ENCODE results near the gene JPT1.
"Not testable (repeated sequence)": the region's sequence is repeated elsewhere in the genome, so short reads cannot be mapped to it uniquely, and the experiment has no call there.

Gene JPT1

DNA sequence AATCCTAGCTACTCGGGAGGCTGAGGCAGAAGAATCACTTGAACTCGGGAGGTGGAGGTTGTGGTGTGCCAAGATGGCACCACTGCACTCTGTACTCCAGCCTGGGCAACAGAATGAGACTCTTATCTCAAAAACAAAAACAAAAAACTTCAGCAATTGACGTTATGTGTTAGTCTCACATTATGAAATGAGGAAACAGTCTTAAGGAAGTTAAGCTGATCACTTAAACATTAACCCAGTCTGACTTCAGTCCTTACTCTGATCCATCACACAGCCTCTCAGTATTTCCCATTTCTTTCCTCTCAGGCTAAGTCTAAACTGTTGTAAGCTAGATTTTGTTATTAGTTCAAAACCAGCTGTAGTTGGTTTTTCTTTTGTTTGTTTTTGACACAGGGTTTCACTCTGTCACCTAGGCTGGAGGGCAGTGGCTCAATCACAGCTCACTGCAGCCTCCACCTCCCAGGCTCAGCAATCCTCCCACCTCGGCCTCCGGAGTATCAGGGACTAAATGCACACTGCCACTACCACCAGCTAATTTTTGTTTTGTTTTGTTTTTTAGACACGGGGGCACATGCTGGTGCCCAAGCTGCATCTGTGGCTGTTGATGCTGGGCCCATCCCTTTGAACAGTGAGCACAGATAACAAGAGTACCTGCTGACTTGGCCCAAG, 6.3 kb downstream of the JPT1 start:
- H3K27me3 Mint-ChIP-seq = no peaks in the 10 kb centered on the region
- H3K4me3 Mint-ChIP-seq = no peak overlapping the region
- DNase-seq = no peak
- H3K27ac Mint-ChIP-seq = peak overlapping the region; percentile 67
- H3K4me1 Mint-ChIP-seq = peaks cover 39% of the 10 kb centered on the region
- peaks cover 64% of the 10 kb centered on the region for H3K36me3 Mint-ChIP-seq
- no peaks in the 10 kb centered on the region for H3K9me3 Mint-ChIP-seq
- CTCF ChIA-PET = interaction anchor here (0.6 to 2.7 kb wide), 6 partner anchors 20 to 187 kb away, joined by 3 to 9 read pairs (median 4); no protein-coding TSS in a partner anchor

- Mint-ChIP-seq H3K27me3 (no peaks in the 10 kb centered on the region), H3K9me3 (no peaks in the 10 kb centered on the region), H3K4me3 (no peak overlapping the region), H3K4me1 (peaks cover 31% of the 10 kb centered on the region), H3K36me3 (peaks cover 65% of the 10 kb centered on the region), H3K27ac (no peak overlapping the region)
- DNase-seq = no peak
- CTCF ChIA-PET = interaction anchor here (1.8 kb wide), 1 partner anchor 15 kb away, joined by 6 read pairs; the partner anchor contains the start of gene NT5C
Observed at GRCh38 chr17:75146592-75146991, 7.7 kb downstream of the JPT1 start.

DNA sequence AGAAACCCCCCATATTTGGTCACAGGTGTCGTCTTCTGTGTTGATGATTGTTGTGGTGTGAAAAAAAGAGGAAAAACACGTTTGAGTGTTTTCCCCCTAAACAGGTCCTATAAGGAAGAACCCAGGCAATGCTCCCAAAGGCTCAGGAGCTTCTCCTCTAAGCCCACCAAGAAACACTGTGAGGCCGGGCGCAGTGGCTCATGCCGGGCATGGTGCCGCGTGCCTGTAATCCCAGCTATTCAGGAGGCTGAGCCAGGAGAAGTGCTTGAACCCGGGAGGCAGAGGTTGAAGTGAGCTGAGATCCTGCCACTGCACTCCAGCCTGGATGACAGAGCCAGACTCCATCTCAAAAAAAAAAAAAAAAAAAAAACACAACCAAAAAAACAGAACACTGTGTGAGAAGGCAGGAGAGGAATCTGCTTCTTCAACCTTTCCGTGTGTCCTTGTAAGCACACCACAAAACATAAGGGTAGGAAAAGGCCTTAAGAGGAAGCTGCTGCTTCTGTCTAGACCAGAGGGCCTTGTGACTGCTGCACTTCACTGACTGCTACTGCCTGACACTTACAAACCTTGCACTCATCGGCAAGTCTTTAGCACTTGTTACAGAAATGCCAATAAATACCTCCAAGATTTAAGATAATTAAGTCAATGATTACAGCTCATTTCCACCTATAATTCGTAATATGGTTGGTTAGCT, 9.3 kb downstream of the JPT1 start:
- no peaks in the 10 kb centered on the region for H3K9me3 Mint-ChIP-seq
- CTCF ChIA-PET = interaction anchor here (1.8 to 2.3 kb wide), 3 partner anchors 14 to 31 kb away, joined by 6 to 11 read pairs (median 10); partner anchors contain the start of gene NT5C
- H3K4me3 Mint-ChIP-seq = no peak overlapping the region
- H3K27ac Mint-ChIP-seq = peak overlapping the region; percentile 7
- no peaks in the 10 kb centered on the region for H3K27me3 Mint-ChIP-seq
- peaks cover 41% of the 10 kb centered on the region for H3K4me1 Mint-ChIP-seq
- H3K36me3 Mint-ChIP-seq = peaks cover 80% of the 10 kb centered on the region
- no peak for DNase-seq

GRCh38 chr17:75142236-75142971, 11.9 kb downstream of the JPT1 start:
- Mint-ChIP-seq H3K9me3 (no peaks in the 10 kb centered on the region), H3K36me3 (peaks cover 66% of the 10 kb centered on the region)
- DNase-seq = no peak

GRCh38 chr17:75138519-75138918, 15.8 kb downstream of the JPT1 start:
- H3K4me1 Mint-ChIP-seq = peaks cover 25% of the 10 kb centered on the region
- H3K27me3 Mint-ChIP-seq = no peaks in the 10 kb centered on the region
- CTCF ChIA-PET = interaction anchor here (1.3 to 1.5 kb wide), 2 partner anchors 25 to 79 kb away, joined by 3 to 6 read pairs; no protein-coding TSS in a partner anchor
- no peak for DNase-seq
- H3K27ac Mint-ChIP-seq = no peak overlapping the region
- peaks cover 52% of the 10 kb centered on the region for H3K36me3 Mint-ChIP-seq
- no peaks in the 10 kb centered on the region for H3K9me3 Mint-ChIP-seq
- H3K4me3 Mint-ChIP-seq = no peak overlapping the region

More at GRCh38 chr17:75142236-75142971, 11.9 kb downstream of the JPT1 start:
- Mint-ChIP-seq H3K27me3 (no peaks in the 10 kb centered on the region), H3K27ac (no peak overlapping the region), H3K4me3 (no peak overlapping the region), H3K4me1 (peaks cover 26% of the 10 kb centered on the region)
- CTCF ChIA-PET = interaction anchor here (0.8 to 2.6 kb wide), 4 partner anchors 10 to 30 kb away, joined by 3 to 7 read pairs (median 5); partner anchors contain the start of gene NT5C

- peaks cover 47% of the 10 kb centered on the region for H3K36me3 Mint-ChIP-seq
- not testable (repeated sequence) for DNase-seq, H3K27me3 Mint-ChIP-seq, H3K27ac Mint-ChIP-seq, H3K4me3 Mint-ChIP-seq, H3K9me3 Mint-ChIP-seq
- CTCF ChIA-PET = interaction anchor here (1.0 kb wide), 1 partner anchor 102 kb away, joined by 3 read pairs; no protein-coding TSS in a partner anchor
- H3K4me1 Mint-ChIP-seq = peaks cover 30% of the 10 kb centered on the region
Observed at GRCh38 chr17:75137762-75138161, 16.6 kb downstream of the JPT1 start.

- Mint-ChIP-seq H3K4me3 (no peak overlapping the region), H3K9me3 (no peaks in the 10 kb centered on the region), H3K4me1 (peaks cover 28% of the 10 kb centered on the region), H3K36me3 (peaks cover 36% of the 10 kb centered on the region), H3K27me3 (no peaks in the 10 kb centered on the region), H3K27ac (no peak overlapping the region)
- DNase-seq = no peak
- CTCF ChIA-PET = no interaction called here
Observed at GRCh38 chr17:75135946-75136345, 18.4 kb downstream of the JPT1 start.

DNA sequence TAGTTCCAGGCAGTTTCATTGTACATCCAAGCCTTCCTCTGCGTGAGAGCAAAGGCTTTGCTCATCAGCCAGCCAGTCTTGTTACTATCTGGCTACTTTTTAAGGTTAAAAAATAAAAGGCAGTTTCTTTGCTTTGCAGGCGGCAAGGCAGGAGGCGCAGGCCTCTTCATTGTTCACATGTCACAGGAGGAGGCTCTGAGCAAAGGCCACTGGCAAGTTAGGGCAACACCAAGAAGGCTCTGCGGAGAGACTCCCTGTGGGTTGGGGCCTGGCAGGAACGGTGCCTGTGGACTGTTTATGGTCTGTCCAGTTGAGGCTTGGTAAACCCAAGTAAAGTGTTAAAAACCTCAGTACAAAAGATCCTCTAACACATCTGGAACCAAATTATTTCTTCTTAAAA, 18.9 kb downstream of the JPT1 start:
- CTCF ChIA-PET = no interaction called here
- DNase-seq = no peak
- H3K27ac Mint-ChIP-seq = peak overlapping the region; percentile 28

GRCh38 chr17:75133607-75134347, 20.5 kb downstream of the JPT1 start:
- not testable (repeated sequence) for H3K27me3 Mint-ChIP-seq, H3K9me3 Mint-ChIP-seq, H3K4me3 Mint-ChIP-seq, H3K27ac Mint-ChIP-seq, DNase-seq
- peaks cover 31% of the 10 kb centered on the region for H3K36me3 Mint-ChIP-seq
- H3K4me1 Mint-ChIP-seq = peaks cover 30% of the 10 kb centered on the region
- CTCF ChIA-PET = interaction anchor here (12.7 kb wide), 1 partner anchor 20 kb away, joined by 164 read pairs; no protein-coding TSS in a partner anchor

More for the DNA sequence above, 18.9 kb downstream of the JPT1 start:
- no peak overlapping the region for H3K4me3 Mint-ChIP-seq
- H3K36me3 Mint-ChIP-seq = peaks cover 35% of the 10 kb centered on the region
- H3K9me3 Mint-ChIP-seq = no peaks in the 10 kb centered on the region
- peaks cover 27% of the 10 kb centered on the region for H3K4me1 Mint-ChIP-seq
- H3K27me3 Mint-ChIP-seq = no peaks in the 10 kb centered on the region

DNA sequence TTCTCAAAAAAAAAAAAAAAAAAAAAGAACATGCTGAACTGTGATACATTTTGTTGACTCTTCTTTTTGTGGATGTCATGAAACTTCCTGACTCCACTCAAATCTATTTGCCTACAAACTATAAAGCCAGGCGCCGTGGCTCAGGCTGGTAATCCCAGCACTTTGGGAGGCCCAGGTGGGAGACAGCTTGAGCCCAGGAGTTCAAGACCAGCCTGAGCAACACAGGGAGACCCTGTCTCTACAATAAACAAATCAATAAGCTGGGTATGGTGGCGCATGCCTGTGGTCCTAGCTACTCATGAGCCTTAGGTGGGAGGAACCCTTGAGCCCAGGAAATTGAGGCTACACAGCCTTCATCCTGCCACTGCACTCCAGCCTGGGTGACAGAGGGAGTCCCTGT, 21.3 kb downstream of the JPT1 start:
- Mint-ChIP-seq H3K27ac (peak overlapping the region; percentile 58), H3K4me1 (peaks cover 32% of the 10 kb centered on the region), H3K27me3 (no peaks in the 10 kb centered on the region), H3K4me3 (no peak overlapping the region), H3K9me3 (no peaks in the 10 kb centered on the region), H3K36me3 (peaks cover 31% of the 10 kb centered on the region)
- no peak for DNase-seq
- CTCF ChIA-PET = interaction anchor here (1.3 to 12.7 kb wide), 2 partner anchors 19 to 70 kb away, joined by 4 to 164 read pairs; no protein-coding TSS in a partner anchor

DNA sequence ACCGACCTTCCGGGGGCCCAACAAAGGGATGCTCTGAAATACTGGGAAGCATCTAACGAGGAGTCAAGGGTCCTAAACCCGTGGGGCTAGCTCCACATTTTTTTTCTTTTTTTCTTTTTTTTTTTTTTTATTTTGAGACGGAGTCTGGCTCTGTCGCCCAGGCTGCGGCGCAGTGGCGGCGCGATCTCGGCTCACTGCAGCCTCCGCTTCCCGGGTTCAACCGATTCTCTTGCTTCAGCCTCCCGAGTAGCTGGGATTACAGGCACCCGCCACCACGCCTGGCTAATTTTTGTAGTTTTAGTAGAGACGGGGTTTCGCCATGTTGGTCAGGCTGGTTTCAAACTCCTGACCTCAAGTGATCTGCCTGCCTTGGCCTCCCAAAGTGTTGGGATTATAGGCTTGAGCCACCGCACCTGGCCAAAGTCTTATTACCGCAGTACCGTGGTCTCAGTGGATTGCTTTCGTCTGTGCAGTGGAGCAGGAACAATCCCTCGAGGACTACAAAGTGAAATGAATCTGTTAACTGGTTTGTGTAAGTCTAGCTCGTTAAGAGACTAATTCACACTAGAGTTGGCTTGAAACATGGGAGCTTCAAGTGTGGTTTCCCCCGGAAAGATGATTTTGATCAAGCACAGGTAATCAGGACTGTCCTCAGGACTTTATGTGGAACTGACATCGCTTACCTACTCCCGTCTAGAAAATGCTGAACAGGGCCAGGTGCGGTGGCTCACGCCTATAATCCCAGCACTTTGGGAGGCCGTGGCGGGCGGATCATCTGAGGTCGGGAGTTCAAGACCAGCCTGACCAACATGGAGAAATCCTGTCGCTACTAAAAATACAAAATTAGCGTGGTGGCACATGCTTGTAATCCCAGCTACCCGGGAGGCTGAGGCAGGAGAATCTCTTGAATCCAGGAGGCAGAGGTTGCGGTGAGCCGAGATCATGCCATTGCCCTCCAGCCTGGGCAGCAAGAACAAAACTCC, 22.0 kb downstream of the JPT1 start:
- peak overlapping the region; percentile 85 for H3K27ac Mint-ChIP-seq
- peaks cover 31% of the 10 kb centered on the region for H3K36me3 Mint-ChIP-seq
- CTCF ChIA-PET = interaction anchor here (0.6 to 12.7 kb wide), 6 partner anchors 10 to 70 kb away, joined by 3 to 164 read pairs (median 4); no protein-coding TSS in a partner anchor
- H3K27me3 Mint-ChIP-seq, DNase-seq, H3K9me3 Mint-ChIP-seq: not testable (repeated sequence)
- H3K4me3 Mint-ChIP-seq = peak overlapping the region; percentile 88
- H3K4me1 Mint-ChIP-seq = peaks cover 32% of the 10 kb centered on the region

GRCh38 chr17:75131278-75132017, 22.9 kb downstream of the JPT1 start, which contains the start of gene NT5C:
TSS of gene NT5C (minus strand) at chr17:75131742. CDS start at chr17:75131707, 35 bp downstream.
- CTCF ChIA-PET = interaction anchor here (0.7 to 12.7 kb wide), 11 partner anchors 10 to 170 kb away, joined by 3 to 164 read pairs (median 3); no protein-coding TSS in a partner anchor
- peaks cover 29% of the 10 kb centered on the region for H3K4me1 Mint-ChIP-seq
- H3K4me3 Mint-ChIP-seq = peak within 1 kb of the TSS; percentile 88

More at GRCh38 chr17:75131278-75132017, 22.9 kb downstream of the JPT1 start, which contains the start of gene NT5C:
- Mint-ChIP-seq H3K27ac (peak within 1 kb of the TSS; percentile 92), H3K27me3 (no peaks in the 10 kb centered on the region), H3K9me3 (no peaks in the 10 kb centered on the region), H3K36me3 (peaks cover 25% of the 10 kb centered on the region)
- DNase-seq = peak; percentile 81

Data from activated naive CD4-positive, alpha-beta T cell treated with anti-CD3 and anti-CD28 coated beads, Interleukin-2, amount 10 ng/mL, durations not matched to agents 7 days and 5 days (primary cell).